A549 (cell line): ENCODE measurements around the gene MAOB. TPM values are rescaled to one million over a fixed set of nuclear protein-coding genes. Genes with fewer than 3 reads are reported as not detected.
A peak's percentile ranks its signal among the peaks of the same experiment; 100 is the strongest.

Source experiments
- ATAC-seq, 2 experiments: fragments of 200-7000 bp in 1 of 2; fragments of >200 bp in 1 of 2; cut with Nextera tagmentation in 1 of 2; cut with Tn5 transposase in 1 of 2; 3 replicates each; pipeline versions ENCODE4 v1.8.0 to v1.9.1; 2018 to 2020; ENCODE audit warnings: mild to moderate bottlenecking in 1 of 2, moderate library complexity in 1 of 2
- CTCF ChIA-PET: fragments of 300-600 bp; sonication (Branson Sonifier 250); formaldehyde crosslinking; extraction: SDS; loops from one replicate; lab custom pipeline; 2021; ENCODE audit warnings: antibody characterized with exemption, inconsistent platforms; lab: Yijun Ruan, JAX
- POLR2A ChIA-PET: fragments of 350-600 bp; formaldehyde crosslinking; extraction: SDS; loops from one replicate; lab custom pipeline; 2021; ENCODE audit warnings: antibody characterized with exemption, inconsistent platforms; lab: Yijun Ruan, JAX
- DNase-seq, 2 experiments: peaks; one replicate each; pipeline versions ENCODE4 v3.0.0 to v3.0.0-alpha.2; 2011 to 2016; ENCODE audit warnings: low read depth in 1 of 2, low spot score in 1 of 2
- FAIRE-seq: peaks from 2 replicates; lab custom pipeline; 2011; peaks lifted over from hg19 to GRCh38; lab: Jason Lieb, UNC
- H3K27ac ChIP-seq, 2 experiments: fragments of >200 bp; sonication (Bioruptor Twin); formaldehyde crosslinking; 3 replicates each; pipeline ENCODE4 v1.5.1; 2016 to 2017
- H3K4me1 ChIP-seq: fragments of >200 bp; sonication (Bioruptor Twin); formaldehyde crosslinking; 3 replicates; pipeline ENCODE4 v1.6.1; 2016
- H3K4me2 ChIP-seq: fragments of >200 bp; sonication (Bioruptor Twin); formaldehyde crosslinking; 3 replicates; pipeline ENCODE4 v1.6.1; 2016
- H3K4me3 ChIP-seq: fragments of >200 bp; sonication (Bioruptor Twin); formaldehyde crosslinking; 3 replicates; pipeline ENCODE4 v1.5.1; 2016
- H3K9me3 ChIP-seq: fragments of >200 bp; sonication (Bioruptor Twin); formaldehyde crosslinking; 3 replicates; pipeline ENCODE4 v1.6.1; 2016
- CBX8 ChIP-seq: fragments of 200-600 bp; sonication (generic); IDR thresholded peaks from 2 replicates; pipeline ENCODE4 v1.6.1; 2016
- CEBPB ChIP-seq, 2 experiments: fragments of >200 bp in 1 of 2; sonication (Bioruptor Twin) in 1 of 2; formaldehyde crosslinking in 1 of 2; IDR thresholded peaks; 2 replicates each; pipeline ENCODE4 v1.6.1; 2012 to 2016
- CHD4 ChIP-seq: fragments of 200-600 bp; sonication (generic); IDR thresholded peaks from 2 replicates; pipeline ENCODE4 v1.6.1; 2016; ENCODE audit warnings: antibody characterized with exemption, mild to moderate bottlenecking, borderline replicate concordance
- EHMT2 ChIP-seq: fragments of 200-600 bp; sonication (generic); IDR thresholded peaks from 2 replicates; pipeline ENCODE4 v1.6.1; 2016; ENCODE audit warnings: antibody characterized with exemption, low read depth, mild to moderate bottlenecking, moderate library complexity
- EP300 ChIP-seq, 2 experiments: fragments of >200 bp; sonication (Bioruptor Twin); formaldehyde crosslinking; IDR thresholded peaks; 2 replicates in 1 of 2; 3 replicates in 1 of 2; pipeline ENCODE4 v1.6.1; 2016 to 2017
- ESRRA ChIP-seq: fragments of 150-350 bp; IDR thresholded peaks from 2 replicates; pipeline ENCODE4 v1.6.1; 2014; ENCODE audit warnings: mild to moderate bottlenecking, low read length, borderline replicate concordance
- HEYL ChIP-seq: fragments of 250-450 bp; sonication (Bioruptor Pico); IDR thresholded peaks from 2 replicates; pipeline ENCODE4 v1.8.0; 2021; ENCODE audit warnings: mild to moderate bottlenecking, moderate library complexity
- JUNB ChIP-seq: fragments of >200 bp; sonication (Bioruptor Twin); formaldehyde crosslinking; IDR thresholded peaks from 2 replicates; pipeline ENCODE4 v1.6.1; 2016
- NR3C1 ChIP-seq: fragments of >200 bp; sonication (Bioruptor Twin); formaldehyde crosslinking; IDR thresholded peaks from 3 replicates; pipeline ENCODE4 v1.6.1; 2017
- POLR2A ChIP-seq: IDR thresholded peaks from 2 replicates; pipeline ENCODE4 v1.6.1; 2012; ENCODE audit warnings: mild to moderate bottlenecking, low read length
- SMC3 ChIP-seq: fragments of >200 bp; sonication (Bioruptor Twin); formaldehyde crosslinking; IDR thresholded peaks from 3 replicates; pipeline ENCODE4 v1.6.1; 2018; ENCODE audit warnings: inconsistent platforms
- ZC3H11A ChIP-seq: fragments of 450-650 bp; IDR thresholded peaks from 2 replicates; pipeline ENCODE4 v1.6.1; 2014; ENCODE audit warnings: antibody characterized with exemption, mild to moderate bottlenecking
- WGBS: methylation state at CpG from one replicate; pipeline ENCODE4 v1.1.6; 2017; ENCODE audit errors: missing lambda C conversion rate; 5-methylcytosine and 5-hydroxymethylcytosine counted together
- polyA plus RNA-seq, 4 experiments: library from polyadenylated mRNA; depleted of rRNA in 3 of 4; stranded (reverse); fragments of >200 nt; fragmentation: RNase III in 1 of 4; extraction: RNeasy Plus Mini Kit Qiagen cat#74134 plus additional on column Dnase treatment in 1 of 4; gene quantifications; 2 replicates in 3 of 4; 3 replicates in 1 of 4; pipeline ENCODE4 v1.2.3, GENCODE V29; 2011 to 2017
- TF ChIP-seq, protein P1 (sequence below): fragments of 150-350 bp; IDR thresholded peaks from 2 replicates; pipeline ENCODE4 v1.6.1; 2014; ENCODE audit warnings: low read depth, mild to moderate bottlenecking, low read length
- TF ChIP-seq, protein P2 (sequence below): IDR thresholded peaks from 2 replicates; pipeline ENCODE4 v1.6.1; 2012; ENCODE audit warnings: low read depth, borderline replicate concordance
- TF ChIP-seq, protein P3 (sequence below): fragments of 450-650 bp; IDR thresholded peaks from 2 replicates; pipeline ENCODE4 v1.6.1; 2014; ENCODE audit warnings: antibody characterized with exemption
- TF ChIP-seq, protein P4 (sequence below): fragments of >200 bp; sonication (Bioruptor Twin); formaldehyde crosslinking; IDR thresholded peaks from 3 replicates; pipeline ENCODE4 v1.5.1; 2016

MAOB gene
- polyA plus RNA-seq, 2 of the 4 experiments (the other 2 are of a cell fraction) = 0.05 to 0.35 TPM

DNA sequence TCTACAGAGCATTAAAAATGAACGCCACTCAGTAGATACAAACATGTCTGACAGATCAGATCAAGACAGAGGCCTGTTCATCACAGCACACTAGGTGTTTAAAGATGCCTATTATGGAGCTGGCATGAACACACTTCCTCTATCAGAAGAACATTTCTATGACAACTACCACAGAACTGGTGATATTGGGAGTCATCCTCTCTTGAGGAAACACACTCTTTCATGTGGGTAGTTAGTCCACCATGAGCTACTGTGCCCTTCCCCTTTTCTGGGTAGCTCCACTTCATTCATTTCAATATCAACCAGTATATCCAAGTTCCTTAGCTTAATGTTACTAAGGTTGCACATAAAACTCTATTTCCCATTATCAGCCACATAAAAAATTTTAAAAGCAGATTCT is 46.7 kb downstream of the MAOB start:
- POLR2A ChIA-PET = no interaction called here
- FAIRE-seq = no peak

DNA sequence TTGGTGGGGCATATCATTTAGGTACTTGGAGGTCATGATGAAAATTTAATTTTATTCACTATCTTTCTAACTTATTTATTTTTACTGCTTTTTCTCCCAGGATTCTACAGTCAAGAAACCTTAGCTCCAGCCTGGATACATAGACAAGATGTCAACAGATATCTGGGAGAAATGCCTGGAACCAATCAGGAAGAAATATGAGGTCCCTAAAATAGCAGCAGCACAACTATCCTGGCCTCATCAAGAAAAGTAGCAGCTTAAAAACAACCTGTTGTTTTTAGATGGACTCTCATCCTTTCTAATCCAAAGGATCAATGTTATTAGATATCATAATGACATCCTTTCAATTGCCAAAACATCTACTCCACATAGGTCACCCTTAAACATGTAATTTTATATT is 54.5 kb downstream of the MAOB start:
- FAIRE-seq = no peak
- no peak overlapping the region for H3K27ac ChIP-seq
- H3K4me2 ChIP-seq = no peak overlapping the region
- TF ChIP-seq, protein P1, sequence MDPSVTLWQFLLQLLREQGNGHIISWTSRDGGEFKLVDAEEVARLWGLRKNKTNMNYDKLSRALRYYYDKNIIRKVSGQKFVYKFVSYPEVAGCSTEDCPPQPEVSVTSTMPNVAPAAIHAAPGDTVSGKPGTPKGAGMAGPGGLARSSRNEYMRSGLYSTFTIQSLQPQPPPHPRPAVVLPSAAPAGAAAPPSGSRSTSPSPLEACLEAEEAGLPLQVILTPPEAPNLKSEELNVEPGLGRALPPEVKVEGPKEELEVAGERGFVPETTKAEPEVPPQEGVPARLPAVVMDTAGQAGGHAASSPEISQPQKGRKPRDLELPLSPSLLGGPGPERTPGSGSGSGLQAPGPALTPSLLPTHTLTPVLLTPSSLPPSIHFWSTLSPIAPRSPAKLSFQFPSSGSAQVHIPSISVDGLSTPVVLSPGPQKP = no peak
- TF ChIP-seq, protein P2, sequence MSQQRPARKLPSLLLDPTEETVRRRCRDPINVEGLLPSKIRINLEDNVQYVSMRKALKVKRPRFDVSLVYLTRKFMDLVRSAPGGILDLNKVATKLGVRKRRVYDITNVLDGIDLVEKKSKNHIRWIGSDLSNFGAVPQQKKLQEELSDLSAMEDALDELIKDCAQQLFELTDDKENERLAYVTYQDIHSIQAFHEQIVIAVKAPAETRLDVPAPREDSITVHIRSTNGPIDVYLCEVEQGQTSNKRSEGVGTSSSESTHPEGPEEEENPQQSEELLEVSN = no peak
- no peak for TF ChIP-seq JUNB
- no peak for TF ChIP-seq ESRRA
- TF ChIP-seq, protein P3, sequence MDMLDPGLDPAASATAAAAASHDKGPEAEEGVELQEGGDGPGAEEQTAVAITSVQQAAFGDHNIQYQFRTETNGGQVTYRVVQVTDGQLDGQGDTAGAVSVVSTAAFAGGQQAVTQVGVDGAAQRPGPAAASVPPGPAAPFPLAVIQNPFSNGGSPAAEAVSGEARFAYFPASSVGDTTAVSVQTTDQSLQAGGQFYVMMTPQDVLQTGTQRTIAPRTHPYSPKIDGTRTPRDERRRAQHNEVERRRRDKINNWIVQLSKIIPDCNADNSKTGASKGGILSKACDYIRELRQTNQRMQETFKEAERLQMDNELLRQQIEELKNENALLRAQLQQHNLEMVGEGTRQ = no peak
- TF ChIP-seq CHD4 = no peak
- no peak for TF ChIP-seq EHMT2
- no peak for TF ChIP-seq NR3C1
- no peak for DNase-seq
- no peaks in the 10 kb centered on the region for H3K9me3 ChIP-seq
- no peak for ATAC-seq
- no peaks in the 10 kb centered on the region for H3K4me1 ChIP-seq
- CTCF ChIA-PET = interaction anchor here (0.9 kb wide), 1 partner anchor 8 kb away, joined by 3 read pairs; no protein-coding TSS in a partner anchor
- POLR2A ChIA-PET = no interaction called here
- no peak overlapping the region for H3K4me3 ChIP-seq

More for the DNA sequence above, 46.7 kb downstream of the MAOB start:
- 23% methylated on average over 1 of the region's 1 CpG for WGBS
- Histone ChIP-seq H3K4me2 (no peak overlapping the region), H3K9me3 (no peaks in the 10 kb centered on the region), H3K4me1 (0 out of 3 replicates have a peak, but pooled peaks cover 3% of the 10 kb centered on the region)
- no peak for ATAC-seq
- CTCF ChIA-PET = interaction anchor here (0.7 to 2.8 kb wide), 16 partner anchors 8 to 1459 kb away, joined by 3 to 30 read pairs (median 3); no protein-coding TSS in a partner anchor
- DNase-seq = no peak
- no peak for TF ChIP-seq ZC3H11A
- no peak for TF ChIP-seq CBX8
- TF ChIP-seq SMC3 = no peak
- TF ChIP-seq, protein P2 = no peak
- TF ChIP-seq, protein P4, sequence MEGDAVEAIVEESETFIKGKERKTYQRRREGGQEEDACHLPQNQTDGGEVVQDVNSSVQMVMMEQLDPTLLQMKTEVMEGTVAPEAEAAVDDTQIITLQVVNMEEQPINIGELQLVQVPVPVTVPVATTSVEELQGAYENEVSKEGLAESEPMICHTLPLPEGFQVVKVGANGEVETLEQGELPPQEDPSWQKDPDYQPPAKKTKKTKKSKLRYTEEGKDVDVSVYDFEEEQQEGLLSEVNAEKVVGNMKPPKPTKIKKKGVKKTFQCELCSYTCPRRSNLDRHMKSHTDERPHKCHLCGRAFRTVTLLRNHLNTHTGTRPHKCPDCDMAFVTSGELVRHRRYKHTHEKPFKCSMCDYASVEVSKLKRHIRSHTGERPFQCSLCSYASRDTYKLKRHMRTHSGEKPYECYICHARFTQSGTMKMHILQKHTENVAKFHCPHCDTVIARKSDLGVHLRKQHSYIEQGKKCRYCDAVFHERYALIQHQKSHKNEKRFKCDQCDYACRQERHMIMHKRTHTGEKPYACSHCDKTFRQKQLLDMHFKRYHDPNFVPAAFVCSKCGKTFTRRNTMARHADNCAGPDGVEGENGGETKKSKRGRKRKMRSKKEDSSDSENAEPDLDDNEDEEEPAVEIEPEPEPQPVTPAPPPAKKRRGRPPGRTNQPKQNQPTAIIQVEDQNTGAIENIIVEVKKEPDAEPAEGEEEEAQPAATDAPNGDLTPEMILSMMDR = no peak
- no peak for TF ChIP-seq EP300 (IDR thresholded peaks at IDR 0.05)
- TF ChIP-seq POLR2A = no peak
- no peak for TF ChIP-seq CEBPB (IDR thresholded peaks at IDR 0.05)
- TF ChIP-seq, all 56 proteins: peak for 0
- H3K27ac ChIP-seq = no peak overlapping the region
- H3K4me3 ChIP-seq = no peak overlapping the region

DNA sequence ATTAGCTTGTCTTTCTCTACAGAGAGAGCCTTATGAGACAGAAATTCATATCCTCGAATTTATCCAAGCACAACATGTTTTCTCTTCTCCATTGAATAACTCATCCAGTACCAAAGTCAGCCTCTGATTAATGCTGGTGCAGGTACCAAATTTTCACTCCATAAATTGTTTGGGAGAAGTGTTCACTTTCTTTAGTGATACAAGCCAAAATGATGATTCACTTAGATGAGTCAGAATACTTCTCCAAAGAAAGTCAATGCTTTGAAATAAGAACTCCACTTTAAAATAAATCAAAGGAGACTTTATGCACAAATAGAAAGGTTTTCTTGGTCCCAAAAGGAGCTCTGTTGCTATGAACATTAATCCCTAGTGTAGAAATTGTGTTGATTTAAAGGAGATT is 60.2 kb downstream of the MAOB start:
- no peak for DNase-seq
- Histone ChIP-seq H3K9me3 (no peaks in the 10 kb centered on the region), H3K27ac (no peak overlapping the region), H3K4me2 (peak overlapping the region; percentile 39; the same call in 1 of the 3 replicates), H3K4me1 (no peaks in the 10 kb centered on the region), H3K4me3 (no peak overlapping the region)
- CTCF ChIA-PET = interaction anchor here (1.1 kb wide), 1 partner anchor 14 kb away, joined by 3 read pairs; no protein-coding TSS in a partner anchor
- POLR2A ChIA-PET = no interaction called here
- FAIRE-seq = peak; percentile 73
- no peak for ATAC-seq
- TF ChIP-seq HEYL (no peak), JUNB (0 out of 2 replicates have a peak, but pooled peaks have one; percentile 21)
- TF ChIP-seq, all 56 proteins: peak for 1
- WGBS = 0% methylated on average over 1 of the region's 1 CpG
